Measurements from ENCODE around the gene UPP2. TPM values are rescaled to one million over a fixed set of nuclear protein-coding genes. Genes with fewer than 3 reads are reported as not detected.

The UPP2 gene
- total RNA-seq, 1 experiment from 2014 or later = not detected

DNA sequence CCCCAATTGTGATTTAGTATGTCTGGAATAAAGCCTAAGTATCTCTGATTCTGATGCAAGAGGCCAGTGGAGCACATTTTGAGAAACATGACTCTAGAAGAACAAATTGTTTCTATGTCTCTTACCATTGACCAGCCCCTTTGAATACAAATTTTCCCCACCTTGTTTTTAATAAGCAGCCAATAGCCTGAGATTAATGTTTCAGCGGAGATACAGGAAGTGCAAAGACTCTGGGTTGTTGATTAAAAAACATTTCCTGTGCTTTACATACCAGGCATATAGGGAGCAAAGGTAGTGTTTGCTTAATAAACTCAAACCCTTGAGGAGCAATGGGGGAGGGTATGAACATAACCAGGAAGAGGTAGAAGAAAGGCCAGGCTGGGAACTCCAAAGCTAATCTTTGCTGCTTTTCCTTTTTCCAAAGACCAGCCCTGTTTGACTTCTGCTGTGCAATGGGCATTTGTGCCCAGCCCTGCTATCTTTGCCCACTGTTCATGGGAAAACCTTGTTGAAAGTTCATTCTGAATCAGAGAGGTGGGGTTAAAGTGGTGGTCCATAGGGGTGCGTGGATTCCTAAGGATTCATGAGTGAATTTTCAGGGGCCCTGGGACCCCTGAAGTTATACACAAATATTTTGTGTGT, 29.3 kb downstream of the UPP2 start:
- no peak for DNase-seq (ENCODE audit: low read depth, low spot score)

DNA sequence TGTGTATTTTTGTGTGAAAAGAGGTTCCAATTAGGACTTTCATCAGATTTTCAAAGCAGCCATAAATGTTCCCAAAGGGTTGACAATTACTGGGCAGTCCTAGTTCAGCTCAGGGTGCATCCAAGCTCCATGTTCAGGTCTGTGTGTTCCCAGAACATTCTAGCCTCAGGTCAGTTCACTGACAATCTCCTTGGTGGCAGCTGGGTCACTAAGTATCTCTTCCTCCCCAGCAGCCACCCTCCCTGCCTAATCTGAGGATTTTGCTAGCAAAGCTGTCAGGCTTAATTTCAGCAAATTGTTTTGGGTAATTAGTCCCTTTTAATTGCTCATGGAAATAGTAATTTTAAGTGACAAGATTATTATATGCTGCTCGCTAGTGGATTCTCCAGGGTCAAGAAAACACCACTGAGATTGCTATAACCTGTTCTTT, 29.8 kb downstream of the UPP2 start:
- no peak for DNase-seq (ENCODE audit: low read depth, low spot score)
- in situ Hi-C loops (cut with HindIII; ENCODE audit: low pct_unique_long_range_greater_than_20kb, low sequenced_read_pairs) = no loop called here

More for the DNA sequence above, 29.3 kb downstream of the UPP2 start:
- in situ Hi-C loops (cut with HindIII; ENCODE audit: low pct_unique_long_range_greater_than_20kb, low sequenced_read_pairs) = no loop called here

DNA sequence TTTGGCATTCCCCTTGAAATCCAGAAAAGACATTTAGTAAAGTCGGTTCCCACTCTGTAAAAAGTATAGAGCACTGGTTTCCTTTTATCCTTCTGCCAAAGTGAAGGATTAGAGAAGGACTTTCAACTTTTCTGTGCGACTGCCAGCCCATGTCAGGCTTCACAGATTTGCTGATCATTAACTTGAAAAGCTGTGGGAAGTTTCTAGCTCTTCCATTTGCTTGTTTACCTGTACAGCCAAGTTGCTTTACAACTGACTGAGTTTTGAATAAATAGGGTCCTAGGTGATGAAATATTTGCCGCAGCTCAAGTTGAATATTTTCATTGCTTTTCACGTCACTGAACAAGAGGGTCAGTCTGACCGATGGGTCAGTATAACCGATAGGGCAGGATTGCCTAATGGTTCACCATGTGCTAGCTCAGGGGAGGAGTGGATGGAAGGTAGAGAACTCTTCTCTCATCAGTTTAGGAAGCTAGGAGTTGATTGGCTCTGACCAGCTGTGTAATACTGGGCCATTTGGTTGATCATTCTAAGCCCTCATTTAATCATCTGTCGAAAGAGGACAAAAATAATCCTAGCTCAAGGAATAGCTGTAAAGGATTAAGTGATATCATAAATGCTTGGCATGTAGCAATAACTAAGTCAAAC, 30.4 kb downstream of the UPP2 start:
- no peak for DNase-seq (ENCODE audit: low read depth, low spot score)
- in situ Hi-C loops (cut with HindIII; ENCODE audit: low pct_unique_long_range_greater_than_20kb, low sequenced_read_pairs) = no loop called here

DNA sequence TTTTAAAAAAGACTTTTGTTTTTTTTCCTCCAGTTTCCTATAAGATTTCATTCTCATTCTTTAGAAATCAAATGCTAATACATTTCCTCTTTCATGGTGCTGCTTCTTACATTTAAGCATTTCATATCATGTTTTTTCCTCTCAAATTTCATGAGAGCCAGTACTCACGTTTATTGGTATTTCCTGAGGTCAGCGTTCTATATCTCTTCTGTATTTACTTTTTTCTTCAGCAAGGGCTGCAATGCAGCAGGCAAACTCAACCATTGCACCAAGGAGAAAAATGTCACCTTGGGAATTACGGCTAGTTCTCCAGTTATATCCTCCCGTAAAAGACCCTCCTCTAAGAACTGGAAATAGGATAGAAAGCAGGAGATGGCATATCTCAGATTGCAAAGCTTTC, 32.4 kb downstream of the UPP2 start:
- in situ Hi-C loops (cut with HindIII; ENCODE audit: low pct_unique_long_range_greater_than_20kb, low sequenced_read_pairs) = no loop called here

DNA sequence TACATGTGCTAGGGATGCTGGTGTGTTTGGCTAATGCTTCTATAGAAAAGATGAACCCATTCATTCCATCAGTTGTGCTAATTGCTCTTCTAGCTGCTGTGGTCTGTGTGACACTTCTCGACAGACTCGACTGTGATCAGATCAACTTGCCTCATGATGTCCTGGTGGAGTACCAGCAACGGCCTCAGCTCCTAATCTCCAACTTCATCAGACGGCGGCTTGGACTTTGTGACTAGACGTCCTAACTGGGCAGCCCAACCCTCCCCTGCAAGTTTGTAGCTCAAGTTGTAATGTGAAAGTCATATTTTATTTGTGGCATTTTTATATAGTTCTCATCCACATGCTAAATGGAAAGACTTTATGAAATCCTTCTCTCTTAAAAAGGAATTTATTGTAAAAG, 33.0 kb downstream of the UPP2 start:
- in situ Hi-C loops (cut with HindIII; ENCODE audit: low pct_unique_long_range_greater_than_20kb, low sequenced_read_pairs) = no loop called here
- no peak for DNase-seq (ENCODE audit: low read depth, low spot score)

More for the DNA sequence above, 32.4 kb downstream of the UPP2 start:
- DNase-seq (ENCODE audit: low read depth, low spot score) = no peak

DNA sequence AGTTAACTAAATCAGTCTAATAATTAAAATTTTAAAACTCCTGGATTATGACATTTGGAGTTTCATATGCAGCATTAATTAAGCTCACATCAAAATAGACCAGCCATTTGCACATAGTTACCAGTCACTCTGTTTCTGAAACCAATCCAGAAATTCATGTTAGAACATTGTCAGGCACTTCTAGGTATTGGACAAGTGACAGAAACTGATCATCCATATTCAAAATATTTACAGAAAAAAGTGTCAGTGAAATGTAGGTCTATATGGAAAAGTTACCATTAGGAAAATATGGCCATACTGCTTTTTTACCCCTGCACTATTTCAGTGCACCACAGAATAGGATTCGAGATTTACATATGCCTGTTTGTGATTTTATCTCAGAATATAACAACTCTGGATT, 33.4 kb downstream of the UPP2 start:
- in situ Hi-C loops (cut with HindIII; ENCODE audit: low pct_unique_long_range_greater_than_20kb, low sequenced_read_pairs) = no loop called here
- no peak for DNase-seq (ENCODE audit: low read depth, low spot score)

DNA sequence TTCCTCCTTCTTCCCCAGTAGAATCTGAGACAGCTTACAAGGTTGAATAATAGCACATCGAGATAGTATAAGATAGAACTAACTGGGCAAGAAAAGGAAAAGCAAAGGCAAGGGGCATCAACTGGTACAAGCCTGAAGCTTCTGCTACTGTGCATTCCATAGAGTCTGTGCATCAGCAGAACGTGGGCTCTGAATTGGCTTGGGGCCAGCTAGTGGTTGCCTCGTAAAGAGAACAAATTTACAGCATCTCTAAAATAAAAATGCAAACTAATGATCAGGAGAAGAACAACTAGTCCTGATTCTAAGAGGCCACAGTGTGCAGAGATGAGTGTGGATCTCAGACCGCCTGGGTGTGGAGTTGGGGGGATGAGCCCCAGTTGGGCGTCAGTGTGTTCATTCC, 36.6 kb downstream of the UPP2 start:
- in situ Hi-C loops (cut with HindIII; ENCODE audit: low pct_unique_long_range_greater_than_20kb, low sequenced_read_pairs) = no loop called here

DNA sequence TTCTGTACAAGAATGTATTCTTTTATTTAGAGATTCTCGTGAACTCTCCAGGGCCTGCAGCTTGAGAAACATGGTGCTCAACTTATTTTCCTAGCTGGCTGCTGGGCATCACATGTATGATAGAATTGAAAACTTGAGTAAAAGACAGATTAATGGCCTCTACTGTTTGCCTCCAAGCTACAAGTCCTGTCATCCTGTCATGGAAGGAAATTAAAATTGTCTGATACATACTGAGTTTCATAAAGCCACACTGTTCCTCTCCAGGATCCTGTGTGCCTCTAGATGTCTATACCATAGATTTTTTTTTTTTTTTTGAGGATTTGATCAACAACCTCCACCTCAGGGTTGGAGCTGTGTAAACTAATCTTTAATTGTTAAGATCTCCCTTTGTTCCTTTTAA, 38.5 kb downstream of the UPP2 start:
- DNase-seq (ENCODE audit: low read depth, low spot score) = no peak
- in situ Hi-C loops (cut with HindIII; ENCODE audit: low pct_unique_long_range_greater_than_20kb, low sequenced_read_pairs) = no loop called here

More for the DNA sequence above, 36.6 kb downstream of the UPP2 start:
- DNase-seq (ENCODE audit: low read depth, low spot score) = no peak

DNA sequence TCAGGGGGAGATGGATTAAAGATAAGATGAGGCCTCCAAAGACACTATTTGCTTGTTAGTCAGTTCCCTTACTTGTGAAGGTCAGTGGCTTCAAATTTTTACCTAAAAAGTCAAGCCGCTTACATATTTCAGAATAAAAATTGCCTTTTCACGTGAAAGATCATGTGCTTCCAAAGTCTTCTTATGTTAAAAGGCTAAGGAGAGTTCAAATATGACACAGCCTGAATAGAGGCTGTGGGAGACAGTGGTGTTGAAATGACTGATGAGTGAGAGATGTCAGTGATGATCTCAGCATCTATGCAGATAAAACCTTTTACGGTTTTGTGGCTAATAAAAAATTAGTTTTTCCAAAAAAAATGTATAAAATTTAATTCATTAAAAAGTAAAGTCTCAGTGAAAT, 40.5 kb downstream of the UPP2 start:
- in situ Hi-C loops (cut with HindIII; ENCODE audit: low pct_unique_long_range_greater_than_20kb, low sequenced_read_pairs) = no loop called here
- no peak for DNase-seq (ENCODE audit: low read depth, low spot score)

DNA sequence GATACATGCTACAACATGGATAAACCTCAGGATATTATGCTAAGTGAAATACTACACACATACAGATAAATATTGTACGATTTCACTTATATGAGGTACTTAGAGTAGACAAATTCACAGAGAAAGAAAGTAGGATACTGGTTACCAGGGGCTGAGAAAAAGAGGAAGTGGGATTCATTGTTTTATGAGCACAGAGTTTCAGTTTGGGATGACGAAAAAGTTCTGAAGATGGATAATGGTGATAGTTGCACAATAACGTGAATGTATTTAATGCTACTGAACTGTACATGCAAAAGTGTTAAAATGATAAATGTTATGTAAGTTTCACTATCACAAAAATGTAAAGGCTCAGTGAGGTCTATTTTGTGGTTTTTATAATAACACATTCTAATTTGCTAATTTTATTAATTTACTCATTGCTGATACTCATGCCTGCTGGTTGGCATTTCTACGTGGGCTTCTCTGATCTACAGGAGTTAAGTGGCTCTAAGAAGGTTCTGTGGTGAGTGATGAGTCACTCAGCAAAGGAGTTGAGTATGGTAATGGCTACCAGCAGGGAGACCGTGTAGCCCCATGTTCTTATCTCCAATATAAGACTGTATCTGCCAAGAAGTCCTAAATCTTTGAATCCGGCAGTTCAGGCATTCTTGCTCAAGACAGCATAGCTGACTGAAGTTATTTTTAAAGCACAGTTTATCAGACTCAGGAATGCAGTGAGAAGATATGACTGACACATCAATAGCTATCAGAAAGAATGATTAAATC, 41.1 kb downstream of the UPP2 start:
- DNase-seq (ENCODE audit: low read depth, low spot score) = no peak
- in situ Hi-C loops (cut with HindIII; ENCODE audit: low pct_unique_long_range_greater_than_20kb, low sequenced_read_pairs) = no loop called here

DNA sequence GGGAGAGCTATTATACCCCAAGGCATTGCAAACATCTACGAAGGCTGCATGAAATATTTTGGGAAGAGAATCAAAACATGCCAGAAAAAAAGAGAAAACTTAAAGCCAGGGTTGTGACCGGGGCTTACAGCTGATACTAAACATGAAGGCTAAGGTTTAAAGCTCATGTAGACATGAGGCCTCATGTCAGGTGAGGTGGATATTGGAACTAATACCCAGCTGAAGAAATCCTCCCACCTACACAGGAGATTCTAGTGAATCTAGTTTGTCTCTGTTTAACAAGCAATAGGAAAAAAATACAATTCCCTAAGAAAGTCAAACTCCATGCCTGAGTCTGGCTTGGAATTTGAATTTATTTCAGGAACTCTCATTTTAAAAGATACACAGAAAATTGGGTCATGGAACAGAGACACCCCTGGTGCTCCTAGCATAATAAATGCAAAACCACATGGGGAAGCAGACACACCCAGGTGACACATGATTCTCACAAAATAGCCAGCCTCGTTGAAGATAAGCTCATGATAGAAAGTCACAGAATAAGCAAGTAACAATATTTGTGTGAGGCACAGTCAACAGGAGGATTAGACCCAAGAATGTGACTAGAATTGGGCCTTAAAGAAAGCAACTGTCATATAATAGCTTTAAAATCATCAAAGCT, 42.2 kb downstream of the UPP2 start:
- in situ Hi-C loops (cut with HindIII; ENCODE audit: low pct_unique_long_range_greater_than_20kb, low sequenced_read_pairs) = no loop called here
- no peak for DNase-seq (ENCODE audit: low read depth, low spot score)

DNA sequence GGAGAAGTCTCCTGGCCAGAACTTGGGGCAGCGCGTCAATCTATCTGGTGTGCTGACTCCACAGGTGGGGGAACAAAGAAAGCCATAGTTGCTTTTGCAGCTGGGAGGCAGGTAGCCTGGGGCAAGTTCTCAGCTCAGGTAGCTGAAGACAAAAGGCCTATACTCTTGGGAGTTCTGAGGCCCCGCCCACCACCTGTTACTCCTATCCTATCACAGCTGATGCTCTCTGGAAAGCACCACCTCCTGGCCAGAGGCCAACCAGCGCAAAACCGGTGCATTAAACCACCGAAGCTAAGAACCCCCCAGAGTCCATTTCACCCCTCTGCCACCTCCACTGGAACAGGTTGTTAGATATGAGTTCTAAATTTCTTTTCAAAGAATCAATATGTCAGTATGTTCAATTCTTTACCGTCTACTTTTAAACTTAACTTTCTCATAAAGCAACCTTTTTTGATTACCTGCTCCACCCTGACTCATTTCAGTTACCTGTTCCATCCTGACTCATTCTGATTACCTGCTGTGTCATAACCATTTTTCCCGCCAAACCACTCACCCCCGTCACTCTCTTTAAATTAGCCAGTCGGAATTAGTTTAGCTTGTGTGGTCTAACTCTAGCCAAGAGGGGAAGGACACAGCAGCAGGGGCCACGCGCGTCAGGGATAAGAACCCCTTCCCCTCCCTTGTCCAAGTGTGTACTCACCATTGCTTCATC, 43.4 kb downstream of the UPP2 start:
- no peak for DNase-seq (ENCODE audit: low read depth, low spot score)
- in situ Hi-C loops (cut with HindIII; ENCODE audit: low pct_unique_long_range_greater_than_20kb, low sequenced_read_pairs) = no loop called here

DNA sequence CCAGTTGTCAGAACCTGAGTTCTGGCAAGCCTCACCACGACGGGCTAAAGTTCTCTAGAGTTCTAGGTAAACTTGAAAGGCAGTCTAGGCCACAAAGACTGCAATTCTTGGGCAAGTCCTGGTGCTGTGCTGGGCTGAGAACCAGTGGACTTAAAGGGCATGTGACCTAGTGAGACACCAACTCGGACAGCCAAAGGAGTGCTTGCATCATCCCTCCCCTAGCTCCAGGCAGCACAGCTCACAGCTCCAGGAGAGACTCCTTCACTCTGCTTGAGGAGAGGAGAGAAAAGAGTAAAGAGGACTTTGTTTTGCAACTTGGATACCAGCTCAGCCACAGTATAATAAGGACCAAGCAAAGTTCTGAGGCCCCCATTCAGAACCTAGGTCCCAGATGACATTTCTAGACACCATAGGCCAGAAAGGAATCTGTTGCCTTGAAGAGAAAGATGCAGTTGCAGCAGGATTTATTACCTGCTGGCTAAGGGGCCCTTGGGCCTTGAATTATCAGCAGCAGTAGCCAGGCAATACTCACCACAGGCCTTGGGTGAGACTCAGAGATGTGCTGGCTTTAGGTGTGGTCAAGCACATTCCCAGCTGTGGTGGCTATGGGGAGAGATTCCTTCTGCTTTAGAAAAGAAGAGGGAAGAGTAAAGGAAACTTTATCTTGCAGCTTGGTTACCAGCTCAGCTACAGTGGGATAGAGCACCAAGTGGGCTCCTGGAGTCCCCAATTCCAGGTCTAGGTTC, 51.8 kb downstream of the UPP2 start:
- in situ Hi-C loops (cut with HindIII; ENCODE audit: low pct_unique_long_range_greater_than_20kb, low sequenced_read_pairs) = no loop called here
- DNase-seq (ENCODE audit: low read depth, low spot score) = no peak

DNA sequence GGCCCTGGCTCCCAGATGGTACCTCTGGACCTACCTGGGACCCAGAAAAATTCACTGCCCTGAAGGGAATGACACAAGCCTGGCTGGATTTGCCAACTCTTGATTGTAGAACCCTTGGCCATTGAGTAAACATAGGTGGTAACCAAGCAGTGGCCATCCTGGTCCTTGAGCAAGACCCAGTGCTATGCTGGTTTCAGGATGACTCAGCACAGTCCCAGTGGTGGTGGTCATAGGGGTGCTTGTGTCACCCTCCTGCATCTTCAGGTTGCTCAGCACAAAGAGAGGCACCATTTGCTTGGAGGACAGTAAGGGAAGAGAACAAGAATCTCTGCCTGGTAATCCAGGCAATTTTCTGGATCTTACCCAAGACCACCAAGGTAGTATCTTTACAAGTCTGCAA, 52.9 kb downstream of the UPP2 start:
- in situ Hi-C loops (cut with HindIII; ENCODE audit: low pct_unique_long_range_greater_than_20kb, low sequenced_read_pairs) = no loop called here
- DNase-seq (ENCODE audit: low read depth, low spot score) = no peak

DNA sequence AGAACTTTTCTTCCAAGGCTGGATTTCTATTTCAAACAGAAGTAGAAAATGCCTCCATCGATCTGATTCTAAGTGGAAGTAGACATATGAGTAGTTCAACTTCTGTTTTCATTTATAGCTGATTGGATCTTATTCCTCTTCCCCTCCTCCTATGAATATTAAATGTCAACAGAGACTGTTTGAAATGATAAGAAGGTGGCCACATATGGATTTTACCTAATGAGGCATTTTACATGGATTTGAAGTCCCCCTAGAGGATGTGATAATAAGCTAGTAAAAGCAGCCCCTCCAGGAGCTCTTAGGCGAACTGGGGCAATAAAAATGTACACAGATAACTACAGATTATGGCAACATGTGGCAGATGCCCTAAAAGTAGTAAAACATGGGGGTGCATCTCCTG, 71.0 kb downstream of the UPP2 start:
- DNase-seq (ENCODE audit: low read depth, low spot score) = no peak
- in situ Hi-C loops (cut with HindIII; ENCODE audit: low pct_unique_long_range_greater_than_20kb, low sequenced_read_pairs) = no loop called here

DNA sequence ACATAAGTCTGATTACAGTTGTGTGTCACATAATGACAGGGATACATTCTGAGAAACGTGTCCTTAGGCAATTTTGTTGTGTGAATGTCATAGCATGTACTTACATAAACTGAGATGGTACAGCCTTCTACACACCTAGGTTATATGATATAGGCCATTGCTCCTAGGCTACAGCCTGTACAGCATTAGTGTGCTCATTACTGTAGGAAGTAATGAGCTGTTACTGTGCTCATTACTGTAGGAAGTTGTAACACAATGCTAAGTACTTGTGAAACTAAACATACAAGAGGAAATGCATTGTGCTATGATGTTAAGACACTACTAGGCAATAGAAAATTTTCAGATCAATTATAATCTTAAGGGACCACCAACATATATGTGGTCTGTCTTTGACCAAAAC, 72.8 kb downstream of the UPP2 start:
- in situ Hi-C loops (cut with HindIII; ENCODE audit: low pct_unique_long_range_greater_than_20kb, low sequenced_read_pairs) = no loop called here
- no peak for DNase-seq (ENCODE audit: low read depth, low spot score)

DNA sequence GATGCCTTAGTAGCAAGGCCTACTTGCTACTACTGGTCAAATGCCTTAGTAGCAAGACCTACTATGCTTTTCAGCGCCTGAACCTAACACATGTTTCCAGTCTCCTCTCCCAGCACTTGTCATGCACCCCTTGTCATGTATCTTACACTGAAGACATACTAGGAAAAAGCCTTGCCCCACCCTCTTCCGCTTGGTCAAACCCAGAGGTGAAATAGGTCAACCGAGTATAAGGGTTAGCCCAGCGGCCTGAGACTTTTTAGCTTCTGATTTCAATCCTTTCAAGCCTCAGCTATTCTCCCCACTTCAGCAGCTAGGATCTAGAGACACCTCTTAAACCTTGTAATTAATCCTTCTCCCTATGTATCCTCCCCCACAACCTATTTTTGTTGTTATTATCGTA, 73.3 kb downstream of the UPP2 start:
- in situ Hi-C loops (cut with HindIII; ENCODE audit: low pct_unique_long_range_greater_than_20kb, low sequenced_read_pairs) = no loop called here
- no peak for DNase-seq (ENCODE audit: low read depth, low spot score)
